HG02763 (cell line): ENCODE data around the gene PDE6H.
A peak's percentile ranks its signal among the peaks of the same experiment; 100 is the strongest.

Experiments
- ATAC-seq: cut with Tn5 transposase; IDR thresholded peaks from one replicate; pipeline ENCODE4 v1.9.1; 2021; ENCODE audit warnings: mild to moderate bottlenecking, moderate library complexity; ENCODE audit not compliant: unreplicated experiment

The PDE6H gene

DNA sequence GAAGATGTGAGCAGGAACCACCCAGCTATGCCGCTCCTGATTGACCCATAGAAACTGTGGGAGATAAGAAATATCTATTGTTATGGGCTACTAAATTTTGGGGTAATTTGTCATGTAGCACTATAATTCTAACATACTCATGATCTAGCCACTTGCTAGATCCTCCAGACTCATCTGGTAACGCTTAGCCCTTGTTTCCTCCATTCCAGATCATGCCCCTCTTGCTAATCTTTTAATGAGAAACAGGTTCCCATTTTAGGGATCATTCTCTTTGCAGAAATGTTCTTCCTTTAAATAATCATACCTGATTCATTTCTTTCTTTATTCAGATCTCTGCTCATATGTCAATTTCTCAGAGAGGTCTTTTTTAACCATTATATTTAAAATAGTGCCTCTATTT, 7.6 kb upstream of the PDE6H start:
- no peak for ATAC-seq

DNA sequence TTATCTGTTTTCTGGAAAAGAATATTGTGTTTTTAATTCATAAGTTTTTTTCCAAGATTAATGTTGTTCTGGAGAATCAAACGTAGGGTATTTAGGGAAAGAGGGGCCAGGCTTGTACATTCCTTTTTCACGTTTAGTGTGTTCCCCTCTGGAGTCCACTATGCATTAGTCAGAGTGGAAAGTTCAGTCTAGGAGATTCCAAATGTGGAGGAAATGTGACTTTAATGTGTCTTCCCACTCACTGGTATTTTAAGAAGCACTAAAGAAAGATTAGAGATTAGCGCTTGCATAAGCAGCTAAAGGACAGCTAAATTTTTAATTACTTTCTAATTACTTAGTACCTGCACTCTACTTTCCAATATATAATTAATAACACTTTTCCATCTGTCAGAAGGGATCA, 4.4 kb upstream of the PDE6H start:
- no peak for ATAC-seq

DNA sequence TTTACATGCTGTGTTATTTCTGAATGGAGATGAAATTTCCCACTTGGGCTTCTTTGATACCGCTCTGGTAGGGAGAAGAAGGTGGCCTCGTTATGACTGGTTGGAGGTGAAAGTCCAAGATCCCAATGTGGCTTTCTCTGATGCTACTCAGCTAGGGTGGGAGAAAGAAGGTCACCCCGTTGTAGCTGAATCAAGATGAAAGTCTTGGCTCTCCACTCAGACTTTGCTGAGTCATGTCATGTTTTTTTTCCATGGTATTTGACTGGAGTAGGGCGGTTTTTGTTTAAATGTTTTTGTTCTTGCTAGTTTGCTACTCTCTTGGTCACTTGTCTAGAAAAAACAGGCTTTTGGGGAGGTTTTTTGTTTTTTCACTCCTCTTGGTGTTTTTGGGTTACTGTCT, 2.4 kb upstream of the PDE6H start:
- no peak for ATAC-seq

DNA sequence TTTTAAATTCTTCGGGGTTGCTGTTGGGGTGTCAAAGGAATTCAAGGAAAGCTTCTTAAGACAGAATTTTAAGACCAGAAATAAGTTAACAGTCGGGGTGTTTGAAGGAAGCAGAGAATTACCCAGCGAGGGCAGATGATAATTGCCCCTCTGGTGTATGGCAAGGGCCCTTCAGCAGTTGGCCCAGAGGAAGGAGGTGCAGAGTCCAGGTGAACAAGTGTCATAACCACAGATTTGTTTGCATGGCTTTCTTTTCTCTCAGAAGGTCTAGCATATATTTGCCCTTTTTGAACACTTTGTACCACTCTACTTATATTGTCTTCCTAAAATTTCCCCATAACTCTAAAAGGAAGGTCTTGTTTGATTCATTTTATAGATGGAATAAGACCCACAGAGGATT, 1.8 kb downstream of the PDE6H start:
- no peak for ATAC-seq

DNA sequence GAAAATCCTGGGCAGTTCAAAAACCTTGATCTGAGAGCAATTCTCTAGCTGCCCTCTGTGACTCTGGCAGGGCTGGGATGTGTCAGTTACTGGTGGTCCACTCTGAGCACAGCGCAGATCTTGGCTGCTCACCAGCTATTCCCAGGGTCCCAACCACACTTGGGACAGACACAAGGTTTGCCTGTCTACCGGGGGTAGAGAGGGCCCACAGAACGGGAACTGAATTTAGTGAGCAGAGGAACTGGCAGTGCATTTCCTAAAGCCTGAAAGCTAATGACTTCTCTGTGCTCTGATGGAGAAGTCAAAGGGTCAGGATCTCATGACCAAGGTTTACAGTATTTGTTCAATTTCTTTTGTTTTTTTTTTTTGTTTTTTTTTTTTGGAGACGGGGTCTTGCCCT, 2.6 kb downstream of the PDE6H start:
- ATAC-seq, result no peak

DNA sequence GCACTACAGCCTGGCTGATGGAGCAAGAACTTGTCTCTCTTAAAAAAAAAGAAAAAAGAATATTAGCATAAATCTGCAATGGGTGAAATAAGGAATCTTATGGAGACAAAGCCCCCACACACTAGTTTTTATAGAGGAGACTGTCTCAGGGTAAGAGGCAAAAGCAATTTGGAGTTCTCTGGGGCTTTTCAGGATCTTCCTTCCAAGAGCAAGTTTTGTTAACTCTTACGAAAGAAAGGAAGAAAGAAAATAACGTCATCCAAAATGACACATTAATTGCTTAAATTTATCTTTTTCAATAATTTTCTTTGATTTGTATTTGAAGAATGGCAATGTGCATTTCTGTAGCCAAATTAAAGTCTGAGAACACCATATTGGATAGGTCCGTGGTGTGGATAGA, 3.8 kb downstream of the PDE6H start:
- no peak for ATAC-seq

DNA sequence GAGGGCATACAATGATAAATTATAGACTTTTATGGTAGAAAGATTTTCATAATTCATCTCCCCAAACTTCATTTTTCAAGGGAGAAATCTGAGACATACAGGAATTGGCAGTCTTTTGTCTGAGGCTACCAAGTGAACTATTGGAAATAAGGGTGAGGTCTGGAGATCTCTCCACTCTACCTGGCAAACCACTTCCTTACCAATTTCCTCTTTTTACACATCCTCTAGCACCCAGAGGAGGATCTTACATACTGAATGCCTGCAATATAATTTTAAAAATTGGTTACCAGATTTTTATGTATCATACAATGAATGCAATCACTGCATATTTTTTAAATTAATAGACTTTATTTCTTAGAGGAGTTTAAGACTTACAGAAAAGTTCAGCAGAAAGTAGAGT, 6.6 kb downstream of the PDE6H start:
- ATAC-seq, result no peak

DNA sequence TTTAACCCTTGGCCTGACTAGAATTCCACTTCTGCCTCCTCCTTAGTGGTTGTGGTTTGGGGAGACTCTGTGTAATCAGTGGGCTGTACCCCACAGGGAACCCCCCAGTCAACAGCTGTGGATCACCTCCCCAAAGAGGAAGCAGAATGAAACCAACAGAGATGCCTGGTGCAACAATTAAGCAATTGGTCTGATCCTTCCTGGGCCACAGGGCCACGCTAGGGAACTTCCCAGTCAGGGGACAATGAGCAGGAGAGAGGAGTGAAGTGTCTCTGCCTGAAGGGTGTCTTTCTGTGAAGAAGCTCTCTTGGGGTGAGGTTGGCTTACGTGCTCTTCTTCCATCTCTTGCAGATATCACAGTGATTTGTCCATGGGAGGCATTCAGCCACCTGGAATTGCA, 8.2 kb downstream of the PDE6H start:
- ATAC-seq, result no peak

DNA sequence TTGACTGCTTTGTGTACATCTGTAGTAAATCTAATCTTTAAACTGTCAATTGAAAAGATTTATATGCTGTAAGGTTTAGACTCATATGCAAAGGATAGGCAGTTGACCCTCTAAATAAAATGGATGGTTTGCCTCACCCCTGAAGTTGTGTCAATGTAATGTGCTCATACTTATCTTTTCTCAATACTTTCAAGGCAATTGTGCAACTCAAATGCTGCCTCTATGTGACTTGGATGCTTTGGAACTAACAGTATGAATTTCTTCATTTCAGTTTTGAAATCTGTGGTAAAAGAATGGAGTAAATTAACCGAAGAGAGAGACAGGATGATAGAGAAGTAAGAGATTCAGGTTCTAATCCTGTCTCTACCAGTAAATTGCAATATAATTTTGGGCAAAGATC, 9.7 kb downstream of the PDE6H start:
- ATAC-seq, result no peak

DNA sequence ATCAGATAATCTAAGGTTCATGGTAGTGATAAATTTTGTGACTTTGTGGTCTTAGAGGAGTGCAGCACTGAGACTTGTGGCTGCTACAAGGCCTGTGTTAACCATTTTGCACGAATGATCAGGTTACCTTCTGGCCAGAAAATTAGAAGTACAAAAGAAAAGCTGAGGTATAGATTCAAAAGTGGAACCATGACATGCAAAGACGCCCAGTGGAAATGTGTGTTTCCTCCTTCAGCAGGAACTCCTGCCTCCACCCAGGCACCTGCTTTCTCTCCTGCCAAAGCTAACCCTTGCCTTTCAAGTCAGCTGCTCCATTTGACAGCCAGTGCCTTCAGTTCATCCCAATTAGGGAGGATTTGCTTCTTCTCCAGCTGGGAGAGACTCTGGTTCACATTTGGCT, 10.1 kb downstream of the PDE6H start:
- no peak for ATAC-seq

DNA sequence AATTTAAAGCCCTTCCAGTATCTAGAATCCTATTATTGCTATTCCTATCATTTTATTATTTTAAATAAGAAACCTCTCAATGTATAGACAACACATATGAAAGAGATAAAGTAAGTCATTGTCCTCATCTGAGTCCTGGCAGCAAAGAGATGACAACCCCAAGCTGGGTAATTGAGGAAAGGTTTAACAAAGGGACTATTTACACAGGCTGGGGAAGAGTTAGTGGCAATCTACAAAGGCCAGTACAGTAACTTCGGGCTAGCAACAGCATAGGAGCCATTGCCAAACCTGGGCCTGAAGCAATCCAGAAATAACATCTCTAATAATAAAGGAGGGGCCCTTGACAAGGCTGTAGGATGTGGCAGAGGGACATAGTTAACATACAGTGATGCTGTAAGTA, 11.2 kb downstream of the PDE6H start:
- no peak for ATAC-seq

DNA sequence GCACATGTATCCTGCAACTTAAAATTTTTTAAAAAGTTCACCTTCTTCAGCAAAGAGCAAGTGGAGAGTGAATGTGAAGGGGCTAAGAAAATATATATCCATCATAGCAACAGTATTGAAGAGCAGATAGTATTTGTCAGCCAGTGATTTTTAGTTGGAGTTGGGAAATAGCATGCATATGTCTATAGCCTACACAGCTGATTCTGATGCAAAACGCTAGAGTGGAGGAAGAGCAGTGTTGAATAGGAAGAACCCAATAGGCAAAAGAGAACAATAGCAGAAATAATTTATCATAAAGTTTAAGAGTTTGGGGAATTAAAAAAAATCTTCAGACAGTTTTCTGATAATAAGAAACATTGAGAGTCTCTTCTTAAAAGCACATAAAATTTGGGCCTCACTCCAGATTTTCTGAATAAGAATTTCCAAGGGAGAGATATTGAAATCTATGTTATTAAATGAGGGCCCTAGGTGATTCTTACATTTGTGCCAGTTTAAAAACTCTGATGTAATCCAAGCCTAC, 12.0 kb downstream of the PDE6H start:
- ATAC-seq, result no peak

DNA sequence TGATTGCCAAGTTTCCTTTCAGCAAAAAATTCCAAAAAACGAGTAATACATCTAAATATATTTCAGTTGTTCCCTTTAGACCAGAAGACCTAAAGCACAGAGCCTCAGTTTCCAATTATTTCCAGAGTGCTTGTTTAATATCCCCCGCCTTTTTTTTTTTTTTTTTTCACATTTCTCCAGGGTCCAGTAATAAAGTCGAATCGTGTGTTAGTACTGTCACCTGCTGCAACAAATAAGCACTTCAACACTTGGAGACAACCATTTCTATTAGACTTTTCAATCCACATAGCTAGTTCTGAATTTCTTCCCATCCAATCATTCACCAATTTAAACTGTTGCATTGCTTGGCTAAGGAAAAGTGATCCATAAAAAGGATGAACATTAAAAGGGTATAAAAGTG, 13.6 kb downstream of the PDE6H start:
- no peak for ATAC-seq

DNA sequence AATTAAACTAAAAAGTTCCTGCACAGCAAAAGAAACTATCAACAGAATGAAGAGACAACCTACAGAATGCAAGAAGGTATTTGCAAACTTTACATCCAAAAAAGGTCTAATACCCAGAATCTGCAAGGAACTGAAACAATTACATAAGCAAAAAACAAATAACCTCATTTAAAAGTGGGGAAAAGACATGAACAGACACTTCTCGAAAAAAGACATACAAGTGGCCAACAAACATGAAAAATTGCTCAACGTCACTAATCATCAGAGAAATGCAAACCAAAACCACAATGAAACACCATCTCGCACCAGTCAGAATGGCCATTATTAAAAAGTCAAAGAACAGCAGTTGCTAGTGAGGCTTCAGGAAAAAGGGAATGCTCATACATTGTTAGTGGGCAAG, 15.2 kb downstream of the PDE6H start:
- no peak for ATAC-seq

DNA sequence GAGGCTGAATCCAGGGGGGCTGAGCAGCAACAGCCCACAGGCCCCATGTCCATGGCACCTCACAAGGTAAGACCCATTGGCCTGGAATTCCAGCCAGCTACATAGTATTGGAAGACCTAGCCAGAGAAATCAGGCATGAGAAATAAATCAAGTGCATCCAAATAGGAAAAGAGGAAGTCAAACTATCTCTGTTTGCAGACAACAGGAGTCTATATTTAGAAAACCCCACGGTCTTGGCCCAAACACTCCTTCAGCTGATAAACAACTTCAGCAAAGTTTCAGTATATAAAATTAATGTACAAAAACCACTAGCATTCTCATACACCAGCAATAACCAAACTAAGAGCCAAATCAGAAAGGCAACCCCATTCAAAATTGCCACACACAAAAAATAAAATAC, 16.9 kb downstream of the PDE6H start:
- ATAC-seq, result peak; percentile 46

DNA sequence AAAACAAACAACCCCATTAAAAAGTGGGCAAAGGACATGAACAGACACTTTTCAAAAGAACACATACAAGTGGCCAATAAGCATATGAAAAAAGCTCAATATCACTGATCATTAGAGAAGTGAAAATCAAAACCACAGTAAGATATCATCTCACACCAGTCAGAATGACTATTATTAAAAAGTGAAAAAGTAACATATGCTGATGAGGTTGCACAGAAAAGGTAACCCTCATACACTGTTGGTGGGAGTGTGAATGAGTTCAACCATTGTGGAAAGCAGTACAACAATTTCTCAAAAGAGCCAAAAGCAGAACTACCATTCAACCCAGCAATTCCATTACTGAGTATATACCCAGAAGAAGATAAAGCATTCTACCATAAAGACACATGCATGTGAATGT, 18.2 kb downstream of the PDE6H start:
- ATAC-seq, result no peak

DNA sequence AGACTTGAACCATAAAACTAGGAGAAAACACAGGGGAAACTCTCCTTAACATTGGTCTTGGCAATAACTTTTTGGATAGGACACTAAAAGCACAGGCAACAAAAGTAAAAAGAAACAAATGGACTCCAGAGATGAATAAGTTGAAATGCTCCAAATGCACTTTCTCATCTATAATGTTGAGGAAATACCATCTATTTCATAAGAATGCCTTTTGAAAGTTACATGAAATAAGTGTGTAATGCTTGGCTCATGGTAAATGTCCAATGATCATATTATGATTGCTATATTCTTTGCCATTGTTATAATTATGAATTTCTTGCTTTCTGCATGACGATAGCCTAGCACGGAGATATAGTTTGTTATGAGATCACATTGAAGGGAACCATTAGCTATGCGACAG, 19.8 kb downstream of the PDE6H start:
- ATAC-seq, result no peak

DNA sequence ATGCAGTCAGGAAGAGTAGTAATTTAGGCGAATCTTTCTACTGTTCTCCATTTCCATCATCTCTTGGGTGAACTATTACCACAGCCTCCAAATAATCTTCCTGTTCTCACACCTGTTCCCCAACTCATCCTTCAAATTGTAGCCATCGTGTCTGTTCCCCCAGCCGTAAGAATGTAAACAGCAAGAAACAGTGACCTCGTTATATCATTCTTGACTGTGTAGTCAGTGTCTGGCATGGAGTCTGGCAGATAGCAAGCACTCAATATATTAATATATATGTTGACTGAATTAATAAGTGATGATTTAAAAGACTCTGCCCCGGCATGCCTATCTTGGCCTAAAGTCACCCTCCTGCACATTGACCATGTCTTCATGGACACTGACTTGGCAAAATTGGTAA, 20.3 kb downstream of the PDE6H start:
- ATAC-seq, result no peak

DNA sequence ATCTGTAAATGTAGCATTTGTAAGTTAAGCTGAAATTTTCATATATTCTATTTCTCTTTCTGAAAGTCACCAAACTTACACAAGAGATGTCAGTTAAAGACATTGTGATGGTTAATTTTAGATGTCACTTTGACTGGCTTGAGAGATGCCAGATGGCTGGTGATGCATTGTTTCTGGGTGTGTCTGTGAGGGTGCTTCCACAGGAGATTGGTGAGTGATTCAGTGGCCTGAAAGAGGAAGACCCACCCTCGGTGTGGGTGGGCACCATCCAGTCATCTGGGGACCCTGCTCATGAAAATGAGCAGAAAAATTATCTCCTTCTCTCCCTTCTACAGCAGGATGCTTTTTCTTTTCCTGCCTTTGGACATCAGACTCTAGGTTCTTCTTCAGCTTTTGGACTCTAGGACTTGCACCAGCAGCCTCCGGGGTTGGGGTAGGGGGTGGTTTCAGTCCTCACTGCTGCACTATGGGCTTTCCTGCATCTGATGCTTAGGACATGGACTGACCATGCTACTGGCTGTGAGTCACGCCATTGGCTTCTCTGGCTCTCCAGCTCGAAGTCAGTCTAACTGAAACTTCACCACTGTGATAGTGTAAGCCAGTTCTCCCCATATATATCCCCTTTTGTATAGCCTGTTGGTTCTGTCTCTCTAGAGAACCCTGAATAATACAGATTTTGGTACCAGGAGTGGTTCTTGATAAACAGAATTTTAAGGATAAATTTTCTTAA, 20.9 kb downstream of the PDE6H start:
- no peak for ATAC-seq

DNA sequence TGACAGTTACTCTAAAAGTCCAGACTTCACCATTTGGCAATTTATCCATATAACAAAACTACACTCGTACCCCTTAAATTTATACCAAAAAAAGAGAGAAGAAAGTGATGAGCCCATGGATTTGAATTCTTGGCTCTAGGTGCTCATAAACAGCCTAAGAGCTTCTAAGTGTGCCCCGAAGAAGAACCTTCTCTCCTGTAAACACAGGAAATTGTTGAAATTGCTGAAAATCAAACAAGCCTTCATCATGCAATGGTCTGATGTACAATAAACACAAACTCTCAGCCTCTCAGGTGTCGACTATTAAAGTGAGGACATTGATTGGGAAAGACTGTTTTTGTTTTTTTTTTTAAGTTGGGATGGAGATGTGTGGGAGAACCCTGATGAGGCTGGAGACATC, 21.8 kb downstream of the PDE6H start:
- no peak for ATAC-seq

DNA sequence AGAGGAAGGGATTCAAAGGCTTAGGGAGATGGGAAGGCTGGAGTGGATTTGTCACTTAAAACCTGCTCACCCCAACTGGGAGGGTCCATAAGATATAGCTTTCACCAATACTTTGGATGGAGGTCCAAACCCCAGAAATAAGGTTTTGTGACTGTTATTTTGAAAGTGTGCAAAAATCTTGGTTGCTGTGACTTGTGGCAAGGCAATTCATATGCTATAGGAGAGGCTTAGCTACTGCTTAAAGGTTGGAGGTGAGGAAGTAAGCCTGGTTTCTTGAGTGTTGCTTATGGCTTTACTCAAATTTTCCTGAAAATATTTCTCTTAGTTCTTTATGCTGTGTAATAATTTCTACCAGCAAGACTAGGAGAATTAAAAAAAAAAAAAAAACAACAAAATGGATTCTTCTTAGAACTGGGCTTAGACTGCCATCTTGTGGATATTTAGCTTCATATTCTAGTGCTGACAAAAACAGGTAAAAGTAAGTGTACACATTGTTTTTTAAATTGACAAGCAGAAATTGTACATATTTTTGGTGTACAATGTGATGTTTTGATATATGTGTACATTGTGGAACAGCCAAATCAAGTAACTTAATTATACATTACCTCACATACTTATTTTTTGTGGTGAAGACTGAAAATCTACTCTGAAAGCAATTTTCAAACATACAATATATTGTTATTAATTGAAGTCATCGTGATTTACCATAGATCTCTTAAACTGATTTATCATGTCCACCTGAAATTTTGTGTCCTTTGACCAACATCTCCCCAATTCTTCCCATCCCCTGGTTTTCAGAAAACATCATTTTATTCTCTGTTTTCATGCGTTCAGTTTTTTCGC, 23.0 kb downstream of the PDE6H start:
- ATAC-seq, result no peak

DNA sequence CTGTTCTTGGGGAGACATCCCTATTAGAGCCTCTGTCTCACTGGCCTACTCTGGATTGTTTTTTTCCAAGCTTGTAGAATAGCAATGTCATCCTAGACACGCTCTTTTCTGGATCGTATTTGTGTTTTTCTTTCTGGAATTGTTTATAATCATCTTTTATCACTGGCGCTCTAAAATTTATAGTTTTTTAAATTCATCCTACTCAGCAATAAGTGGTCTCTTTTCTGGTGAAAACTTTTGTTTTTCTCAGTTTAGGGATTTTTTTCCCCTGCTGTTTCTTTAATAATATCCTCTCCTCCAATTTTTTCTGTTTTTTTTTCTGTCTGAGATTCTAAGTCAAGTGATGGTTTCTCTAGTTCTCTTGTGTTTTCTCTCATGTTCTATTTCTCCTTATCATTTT, 25.2 kb downstream of the PDE6H start:
- no peak for ATAC-seq
